ENCODE results near the gene GGA1.

GGA1 gene

GRCh38 chr22:37672206-37672919 is 63.7 kb downstream of the GGA1 start:
- no peak for TF ChIP-seq CTCF (conservative IDR thresholded peaks at IDR 0.05; ENCODE audit: low read depth, low read length)
- no peak overlapping the region for H3K4me3 ChIP-seq (ENCODE audit: low read depth, low read length)
- no peak for DNase-seq (ENCODE audit: low read depth)

GRCh38 chr22:37672920-37673455 is 64.4 kb downstream of the GGA1 start:
- no peak overlapping the region for H3K4me3 ChIP-seq (ENCODE audit: low read depth, low read length)
- DNase-seq (ENCODE audit: low read depth), result no peak
- no peak for TF ChIP-seq CTCF (conservative IDR thresholded peaks at IDR 0.05; ENCODE audit: low read depth, low read length)

- DNase-seq (ENCODE audit: low read depth), result no peak
- no peak for TF ChIP-seq CTCF (conservative IDR thresholded peaks at IDR 0.05; ENCODE audit: low read depth, low read length)
- no peak overlapping the region for H3K4me3 ChIP-seq (ENCODE audit: low read depth, low read length)
Observed at GRCh38 chr22:37674248-37674647, 65.6 kb downstream of the GGA1 start.

- H3K4me3 ChIP-seq (ENCODE audit: low read depth, low read length), result peak within 1 kb of the TSS; percentile 80
- DNase-seq (ENCODE audit: low read depth), result peak; percentile 97
- peak; percentile 41 for TF ChIP-seq CTCF (conservative IDR thresholded peaks at IDR 0.05; ENCODE audit: low read depth, low read length)
Observed at GRCh38 chr22:37674951-37675929, 66.6 kb downstream of the GGA1 start, which contains the start of gene LGALS1. Gene LGALS1 (plus strand): TSS chr22:37675636. CDS start chr22:37675703, 67 bp downstream.

- no peak for TF ChIP-seq CTCF (conservative IDR thresholded peaks at IDR 0.05; ENCODE audit: low read depth, low read length)
- H3K4me3 ChIP-seq (ENCODE audit: low read depth, low read length), result peak overlapping the region; percentile 80
- peak; percentile 27 for DNase-seq (ENCODE audit: low read depth)
Observed at GRCh38 chr22:37675930-37676735, 67.5 kb downstream of the GGA1 start.

- no peak for TF ChIP-seq CTCF (conservative IDR thresholded peaks at IDR 0.05; ENCODE audit: low read depth, low read length)
- peak; percentile 98 for DNase-seq (ENCODE audit: low read depth)
- peak overlapping the region; percentile 80 for H3K4me3 ChIP-seq (ENCODE audit: low read depth, low read length)
Observed at GRCh38 chr22:37676736-37677492, 68.3 kb downstream of the GGA1 start.

All from choroid plexus epithelial cell (primary cell).